Hepatocyte (in vitro differentiated cells): ENCODE data around the gene RNF20. TPM values are rescaled to one million over a fixed set of nuclear protein-coding genes. Genes with fewer than 3 reads are reported as not detected.

Experiments
- DNase-seq: peaks from one replicate; pipeline ENCODE4 v3.0.0-alpha.2; 2016; ENCODE audit warnings: low spot score
- H2AFZ ChIP-seq: fragments of 200-600 bp; sonication (generic); 2 replicates; pipeline ENCODE4 v1.6.0; 2016; ENCODE audit warnings: antibody characterized with exemption, mild to moderate bottlenecking
- H3K27ac ChIP-seq: fragments of 200-600 bp; sonication (generic); 2 replicates; pipeline ENCODE4 v1.5.1; 2016; ENCODE audit warnings: mild to moderate bottlenecking
- H3K27me3 ChIP-seq: fragments of 200-600 bp; sonication (generic); 2 replicates; pipeline ENCODE4 v1.6.1; 2016
- H3K36me3 ChIP-seq: fragments of 200-600 bp; sonication (generic); replicated peaks from 2 replicates; pipeline ENCODE4 v1.5.1; 2016; ENCODE audit warnings: low read depth; ENCODE audit not compliant: insufficient read depth
- H3K4me1 ChIP-seq: fragments of 200-600 bp; sonication (generic); 2 replicates; pipeline ENCODE4 v1.5.1; 2016; ENCODE audit warnings: mild to moderate bottlenecking, moderate library complexity; ENCODE audit not compliant: insufficient read depth
- H3K4me2 ChIP-seq: fragments of 200-600 bp; sonication (generic); 2 replicates; pipeline ENCODE4 v1.6.0; 2016
- H3K4me3 ChIP-seq: fragments of 200-600 bp; sonication (generic); 2 replicates; pipeline ENCODE4 v1.5.1; 2016; ENCODE audit warnings: mild to moderate bottlenecking
- H3K79me2 ChIP-seq: fragments of 200-600 bp; sonication (generic); 2 replicates; pipeline ENCODE4 v1.6.0; 2017; ENCODE audit warnings: mild to moderate bottlenecking
- H3K9me2 ChIP-seq: fragments of 200-600 bp; sonication (generic); replicated peaks from 2 replicates; pipeline ENCODE4 v1.6.0; 2017; ENCODE audit warnings: mild to moderate bottlenecking; ENCODE audit not compliant: insufficient read depth
- H3K9me3 ChIP-seq: fragments of 200-600 bp; sonication (generic); 2 replicates; pipeline ENCODE4 v1.5.1; 2016; ENCODE audit warnings: low read depth, mild to moderate bottlenecking
- H4K20me1 ChIP-seq: fragments of 200-600 bp; sonication (generic); 2 replicates; pipeline ENCODE4 v1.6.0; 2016; ENCODE audit warnings: mild to moderate bottlenecking; ENCODE audit not compliant: insufficient read depth, poor library complexity, severe bottlenecking
- CTCF ChIP-seq: fragments of 200-600 bp; sonication (generic); IDR thresholded peaks from 2 replicates; pipeline ENCODE4 v1.5.1; 2016; ENCODE audit warnings: antibody characterized with exemption, mild to moderate bottlenecking; ENCODE audit not compliant: poor library complexity
- EZH2 ChIP-seq: fragments of 200-600 bp; sonication (generic); IDR thresholded peaks from 2 replicates; pipeline ENCODE4 v1.6.1; 2016; ENCODE audit warnings: antibody characterized with exemption, mild to moderate bottlenecking, borderline replicate concordance
- EZH2phosphoT487 ChIP-seq: fragments of 200-600 bp; sonication (generic); IDR thresholded peaks from one replicate; pipeline ENCODE4 v1.6.1; 2018; ENCODE audit warnings: antibody characterized with exemption, mild to moderate bottlenecking, low read depth, moderate library complexity; ENCODE audit not compliant: unreplicated experiment, severe bottlenecking
- WGBS: methylation state at CpG from one replicate; pipeline ENCODE4 v1.1.6; 2016; ENCODE audit warnings: low lambda C conversion rate; ENCODE audit errors: missing lambda C conversion rate; 5-methylcytosine and 5-hydroxymethylcytosine counted together
- polyA plus RNA-seq: library from polyadenylated mRNA; unstranded; fragments of >200 nt; fragmentation: Nextera tagmentation; extraction: Ambion mirVana; gene quantifications from 2 replicates; pipeline ENCODE4 v1.2.1, GENCODE V29; 2016
- total RNA-seq: library from RNA; depleted of rRNA; stranded (reverse); fragments of >200 nt; gene quantifications from 2 replicates; pipeline ENCODE4 v1.2.3, GENCODE V29; 2014

RNF20 gene
- total and polyA plus RNA-seq, 2 experiments from 2014 or later = 19.0 to 21.7 TPM

GRCh38 chr9:101498323-101498722 is 35.3 kb upstream of the RNF20 start:
- H4K20me1 ChIP-seq = no peaks in the 10 kb centered on the region
- H3K4me1 ChIP-seq = no peaks in the 10 kb centered on the region
- H3K9me2 ChIP-seq = no peaks in the 10 kb centered on the region
- H3K36me3 ChIP-seq = no peaks in the 10 kb centered on the region
- H3K27me3 ChIP-seq = no peaks in the 10 kb centered on the region
- H3K27ac ChIP-seq = no peak overlapping the region
- H3K4me2 ChIP-seq = no peak overlapping the region
- no peaks in the 10 kb centered on the region for H3K9me3 ChIP-seq
- H3K4me3 ChIP-seq = no peak overlapping the region
- H3K79me2 ChIP-seq = no peaks in the 10 kb centered on the region
- 67% methylated on average over 2 of the region's 2 CpGs for WGBS
- no peak for TF ChIP-seq EZH2phosphoT487
- no peak for TF ChIP-seq CTCF
- TF ChIP-seq EZH2 = no peak
- DNase-seq = no peak
- H2AFZ ChIP-seq = no peak overlapping the region

- H3K4me2 ChIP-seq = no peak overlapping the region
- TF ChIP-seq EZH2 = no peak
- TF ChIP-seq EZH2phosphoT487 = no peak
- TF ChIP-seq CTCF = no peak
- H3K36me3 ChIP-seq = no peaks in the 10 kb centered on the region
- no peaks in the 10 kb centered on the region for H3K9me3 ChIP-seq
- H2AFZ ChIP-seq = no peak overlapping the region
- H3K9me2 ChIP-seq = no peaks in the 10 kb centered on the region
- no peaks in the 10 kb centered on the region for H3K79me2 ChIP-seq
- H3K27ac ChIP-seq = no peak overlapping the region
- no peaks in the 10 kb centered on the region for H3K4me1 ChIP-seq
- no peak overlapping the region for H3K4me3 ChIP-seq
- no peaks in the 10 kb centered on the region for H4K20me1 ChIP-seq
- no peak for DNase-seq
- no peaks in the 10 kb centered on the region for H3K27me3 ChIP-seq
Observed at GRCh38 chr9:101504188-101504587, 29.5 kb upstream of the RNF20 start.

- no peaks in the 10 kb centered on the region for H3K4me1 ChIP-seq
- H3K36me3 ChIP-seq = no peaks in the 10 kb centered on the region
- H3K27me3 ChIP-seq = no peaks in the 10 kb centered on the region
- no peak for DNase-seq
- no peaks in the 10 kb centered on the region for H3K9me2 ChIP-seq
- H3K4me2 ChIP-seq = no peak overlapping the region
- H3K9me3 ChIP-seq = no peaks in the 10 kb centered on the region
- no peak overlapping the region for H3K4me3 ChIP-seq
- 57% methylated on average over 5 of the region's 5 CpGs for WGBS
- no peaks in the 10 kb centered on the region for H3K79me2 ChIP-seq
- no peaks in the 10 kb centered on the region for H4K20me1 ChIP-seq
- TF ChIP-seq EZH2 = no peak
- H2AFZ ChIP-seq = no peak overlapping the region
- H3K27ac ChIP-seq = no peak overlapping the region
Observed at GRCh38 chr9:101508211-101508610, 25.4 kb upstream of the RNF20 start.

GRCh38 chr9:101509572-101509971 is 24.1 kb upstream of the RNF20 start:
- no peaks in the 10 kb centered on the region for H3K79me2 ChIP-seq
- no peaks in the 10 kb centered on the region for H4K20me1 ChIP-seq
- no peaks in the 10 kb centered on the region for H3K9me3 ChIP-seq
- H2AFZ ChIP-seq = no peak overlapping the region
- no peak overlapping the region for H3K4me3 ChIP-seq
- no peaks in the 10 kb centered on the region for H3K27me3 ChIP-seq
- TF ChIP-seq EZH2 (no peak), CTCF (no peak), EZH2phosphoT487 (no peak)
- H3K27ac ChIP-seq = no peak overlapping the region
- DNase-seq = no peak
- no peaks in the 10 kb centered on the region for H3K4me1 ChIP-seq
- no peak overlapping the region for H3K4me2 ChIP-seq
- WGBS = 87% methylated on average over 4 of the region's 4 CpGs
- no peaks in the 10 kb centered on the region for H3K9me2 ChIP-seq
- no peaks in the 10 kb centered on the region for H3K36me3 ChIP-seq
